HEK293 (cell line): ENCODE results near the gene CA12.
"Not testable (repeated sequence)": the region's sequence is repeated elsewhere in the genome, so short reads cannot be mapped to it uniquely, and the experiment has no call there.

Source experiments
- MZF1 ChIP-seq: fragments of 450-650 bp; formaldehyde crosslinking; IDR thresholded peaks from 2 replicates; pipeline ENCODE4 v1.5.1; 2017; ENCODE audit warnings: missing biosample characterization, missing genetic modification characterization, borderline replicate concordance
- RBAK ChIP-seq: fragments of 450-650 bp; formaldehyde crosslinking; IDR thresholded peaks from 2 replicates; pipeline ENCODE4 v1.5.1; 2016; ENCODE audit warnings: missing biosample characterization, missing genetic modification characterization
- SP7 ChIP-seq: fragments of 450-650 bp; formaldehyde crosslinking; IDR thresholded peaks from 2 replicates; pipeline ENCODE4 v1.5.1; 2016; ENCODE audit warnings: missing biosample characterization, missing genetic modification characterization
- ZNF121 ChIP-seq: fragments of 450-650 bp; formaldehyde crosslinking; IDR thresholded peaks from 2 replicates; pipeline ENCODE4 v1.5.1; 2016; ENCODE audit warnings: missing biosample characterization, missing genetic modification characterization
- ZNF24 ChIP-seq: fragments of 450-650 bp; formaldehyde crosslinking; IDR thresholded peaks from 2 replicates; pipeline ENCODE4 v1.5.1; 2016; ENCODE audit warnings: missing biosample characterization, missing genetic modification characterization
- ZNF561 ChIP-seq: fragments of 450-650 bp; IDR thresholded peaks from 2 replicates; pipeline ENCODE4 v1.5.1; 2018; ENCODE audit warnings: missing biosample characterization, missing genetic modification characterization, borderline replicate concordance
- ZNF677 ChIP-seq: fragments of 450-650 bp; IDR thresholded peaks from 2 replicates; pipeline ENCODE4 v1.5.0; 2018; ENCODE audit warnings: missing biosample characterization, mild to moderate bottlenecking, missing genetic modification characterization, moderate library complexity
- ZNF76 ChIP-seq: fragments of 450-650 bp; formaldehyde crosslinking; IDR thresholded peaks from 2 replicates; pipeline ENCODE4; 2016; ENCODE audit warnings: low read depth, missing biosample characterization, missing genetic modification characterization, borderline replicate concordance
- TF ChIP-seq, protein P1 (sequence below): fragments of 450-650 bp; formaldehyde crosslinking; IDR thresholded peaks from 2 replicates; pipeline ENCODE4 v1.5.1; 2016; ENCODE audit warnings: missing biosample characterization, missing genetic modification characterization
- TF ChIP-seq, protein P2 (sequence below): fragments of 450-650 bp; formaldehyde crosslinking; IDR thresholded peaks from 2 replicates; pipeline ENCODE4 v1.5.1; 2016; ENCODE audit warnings: missing biosample characterization, missing genetic modification characterization
- TF ChIP-seq, protein P3 (sequence below): fragments of 450-650 bp; formaldehyde crosslinking; IDR thresholded peaks from 2 replicates; pipeline ENCODE4 v1.5.1; 2016; ENCODE audit warnings: missing biosample characterization, missing genetic modification characterization
- TF ChIP-seq, protein P4 (sequence below): fragments of 450-650 bp; formaldehyde crosslinking; IDR thresholded peaks from 2 replicates; pipeline ENCODE4 v1.5.1; 2016; ENCODE audit warnings: missing biosample characterization, missing genetic modification characterization

DNA sequence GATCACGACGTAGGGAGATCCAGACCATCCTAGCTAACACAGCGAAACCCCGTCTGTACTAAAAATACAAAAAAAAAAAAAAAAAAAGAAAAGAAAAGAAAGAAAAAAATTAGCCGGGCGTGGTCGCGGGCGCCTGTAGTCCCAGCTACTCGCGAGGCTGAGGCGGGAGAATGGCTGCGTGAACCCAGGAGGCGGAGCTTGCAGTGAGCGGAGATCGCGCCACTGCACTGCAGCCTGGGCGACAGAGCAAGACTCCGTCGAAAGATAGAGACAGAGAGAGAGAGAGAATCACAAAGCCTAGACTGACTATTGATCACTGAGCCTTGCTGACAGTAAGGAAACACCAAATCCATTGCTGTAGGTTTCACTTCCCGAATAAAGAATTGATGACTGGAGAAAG is 35.6 kb upstream of the CA12 start:
- TF ChIP-seq, protein P1, sequence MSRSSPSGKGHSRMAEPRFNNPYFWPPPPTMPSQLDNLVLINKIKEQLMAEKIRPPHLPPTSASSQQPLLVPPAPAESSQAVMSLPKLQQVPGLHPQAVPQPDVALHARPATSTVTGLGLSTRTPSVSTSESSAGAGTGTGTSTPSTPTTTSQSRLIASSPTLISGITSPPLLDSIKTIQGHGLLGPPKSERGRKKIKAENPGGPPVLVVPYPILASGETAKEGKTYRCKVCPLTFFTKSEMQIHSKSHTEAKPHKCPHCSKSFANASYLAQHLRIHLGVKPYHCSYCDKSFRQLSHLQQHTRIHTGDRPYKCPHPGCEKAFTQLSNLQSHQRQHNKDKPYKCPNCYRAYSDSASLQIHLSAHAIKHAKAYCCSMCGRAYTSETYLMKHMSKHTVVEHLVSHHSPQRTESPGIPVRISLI = not testable (repeated sequence)
- TF ChIP-seq ZNF677 (tag by site-specific recombination); MZF1 (tag by site-specific recombination); ZNF76 (tag by site-specific recombination); ZNF561 (tag by site-specific recombination); RBAK; ZNF121 (tag by site-specific recombination); ZNF24; SP7 (tag by site-specific recombination): not testable (repeated sequence)
- TF ChIP-seq, protein P2, sequence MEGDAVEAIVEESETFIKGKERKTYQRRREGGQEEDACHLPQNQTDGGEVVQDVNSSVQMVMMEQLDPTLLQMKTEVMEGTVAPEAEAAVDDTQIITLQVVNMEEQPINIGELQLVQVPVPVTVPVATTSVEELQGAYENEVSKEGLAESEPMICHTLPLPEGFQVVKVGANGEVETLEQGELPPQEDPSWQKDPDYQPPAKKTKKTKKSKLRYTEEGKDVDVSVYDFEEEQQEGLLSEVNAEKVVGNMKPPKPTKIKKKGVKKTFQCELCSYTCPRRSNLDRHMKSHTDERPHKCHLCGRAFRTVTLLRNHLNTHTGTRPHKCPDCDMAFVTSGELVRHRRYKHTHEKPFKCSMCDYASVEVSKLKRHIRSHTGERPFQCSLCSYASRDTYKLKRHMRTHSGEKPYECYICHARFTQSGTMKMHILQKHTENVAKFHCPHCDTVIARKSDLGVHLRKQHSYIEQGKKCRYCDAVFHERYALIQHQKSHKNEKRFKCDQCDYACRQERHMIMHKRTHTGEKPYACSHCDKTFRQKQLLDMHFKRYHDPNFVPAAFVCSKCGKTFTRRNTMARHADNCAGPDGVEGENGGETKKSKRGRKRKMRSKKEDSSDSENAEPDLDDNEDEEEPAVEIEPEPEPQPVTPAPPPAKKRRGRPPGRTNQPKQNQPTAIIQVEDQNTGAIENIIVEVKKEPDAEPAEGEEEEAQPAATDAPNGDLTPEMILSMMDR = not testable (repeated sequence)
- TF ChIP-seq, protein P3, sequence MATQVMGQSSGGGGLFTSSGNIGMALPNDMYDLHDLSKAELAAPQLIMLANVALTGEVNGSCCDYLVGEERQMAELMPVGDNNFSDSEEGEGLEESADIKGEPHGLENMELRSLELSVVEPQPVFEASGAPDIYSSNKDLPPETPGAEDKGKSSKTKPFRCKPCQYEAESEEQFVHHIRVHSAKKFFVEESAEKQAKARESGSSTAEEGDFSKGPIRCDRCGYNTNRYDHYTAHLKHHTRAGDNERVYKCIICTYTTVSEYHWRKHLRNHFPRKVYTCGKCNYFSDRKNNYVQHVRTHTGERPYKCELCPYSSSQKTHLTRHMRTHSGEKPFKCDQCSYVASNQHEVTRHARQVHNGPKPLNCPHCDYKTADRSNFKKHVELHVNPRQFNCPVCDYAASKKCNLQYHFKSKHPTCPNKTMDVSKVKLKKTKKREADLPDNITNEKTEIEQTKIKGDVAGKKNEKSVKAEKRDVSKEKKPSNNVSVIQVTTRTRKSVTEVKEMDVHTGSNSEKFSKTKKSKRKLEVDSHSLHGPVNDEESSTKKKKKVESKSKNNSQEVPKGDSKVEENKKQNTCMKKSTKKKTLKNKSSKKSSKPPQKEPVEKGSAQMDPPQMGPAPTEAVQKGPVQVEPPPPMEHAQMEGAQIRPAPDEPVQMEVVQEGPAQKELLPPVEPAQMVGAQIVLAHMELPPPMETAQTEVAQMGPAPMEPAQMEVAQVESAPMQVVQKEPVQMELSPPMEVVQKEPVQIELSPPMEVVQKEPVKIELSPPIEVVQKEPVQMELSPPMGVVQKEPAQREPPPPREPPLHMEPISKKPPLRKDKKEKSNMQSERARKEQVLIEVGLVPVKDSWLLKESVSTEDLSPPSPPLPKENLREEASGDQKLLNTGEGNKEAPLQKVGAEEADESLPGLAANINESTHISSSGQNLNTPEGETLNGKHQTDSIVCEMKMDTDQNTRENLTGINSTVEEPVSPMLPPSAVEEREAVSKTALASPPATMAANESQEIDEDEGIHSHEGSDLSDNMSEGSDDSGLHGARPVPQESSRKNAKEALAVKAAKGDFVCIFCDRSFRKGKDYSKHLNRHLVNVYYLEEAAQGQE (tag by site-specific recombination) = not testable (repeated sequence)
- TF ChIP-seq, protein P4, sequence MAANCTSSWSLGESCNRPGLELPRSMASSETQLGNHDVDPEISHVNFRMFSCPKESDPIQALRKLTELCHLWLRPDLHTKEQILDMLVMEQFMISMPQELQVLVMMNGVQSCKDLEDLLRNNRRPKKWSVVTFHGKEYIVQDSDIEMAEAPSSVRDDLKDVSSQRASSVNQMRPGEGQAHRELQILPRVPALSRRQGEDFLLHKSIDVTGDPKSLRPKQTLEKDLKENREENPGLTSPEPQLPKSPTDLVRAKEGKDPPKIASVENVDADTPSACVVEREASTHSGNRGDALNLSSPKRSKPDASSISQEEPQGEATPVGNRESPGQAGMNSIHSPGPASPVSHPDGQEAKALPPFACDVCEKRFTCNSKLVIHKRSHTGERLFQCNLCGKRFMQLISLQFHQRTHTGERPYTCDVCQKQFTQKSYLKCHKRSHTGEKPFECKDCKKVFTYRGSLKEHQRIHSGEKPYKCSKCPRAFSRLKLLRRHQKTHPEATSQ (tag by site-specific recombination) = not testable (repeated sequence)
